GM12878 (cell line): ENCODE data around the gene EPHB1.

ENCODE experiments used
- CTCF ChIP-seq, 3 experiments: IDR thresholded peaks in 2 of 3; conservative IDR thresholded peaks in 1 of 3; 2 replicates each; pipeline ENCODE4 v1.5.1; 2011; ENCODE audit warnings: low read depth in 3 of 3, low read length in 3 of 3, mild to moderate bottlenecking in 3 of 3, control low read depth in 2 of 3, moderate library complexity in 2 of 3, inconsistent platforms in 1 of 3, mixed read lengths in 1 of 3; ENCODE audit not compliant: control insufficient read depth in 2 of 3, insufficient read depth in 1 of 3; ENCODE audit errors: extremely low read depth in 1 of 3
- NRF1 ChIP-seq: conservative IDR thresholded peaks from 2 replicates; pipeline ENCODE4 v1.6.1; 2011; ENCODE audit warnings: mild to moderate bottlenecking, low read depth, low read length, improper control_type of control experiment
- ZBED1 ChIP-seq: IDR thresholded peaks from 2 replicates; pipeline ENCODE4 v1.6.1; 2016; ENCODE audit warnings: borderline replicate concordance
- TF ChIP-seq, protein P1 (sequence below): IDR thresholded peaks from 2 replicates; pipeline ENCODE4 v1.6.1; 2012; ENCODE audit warnings: low read depth, low read length, improper control_type of control experiment

DNA sequence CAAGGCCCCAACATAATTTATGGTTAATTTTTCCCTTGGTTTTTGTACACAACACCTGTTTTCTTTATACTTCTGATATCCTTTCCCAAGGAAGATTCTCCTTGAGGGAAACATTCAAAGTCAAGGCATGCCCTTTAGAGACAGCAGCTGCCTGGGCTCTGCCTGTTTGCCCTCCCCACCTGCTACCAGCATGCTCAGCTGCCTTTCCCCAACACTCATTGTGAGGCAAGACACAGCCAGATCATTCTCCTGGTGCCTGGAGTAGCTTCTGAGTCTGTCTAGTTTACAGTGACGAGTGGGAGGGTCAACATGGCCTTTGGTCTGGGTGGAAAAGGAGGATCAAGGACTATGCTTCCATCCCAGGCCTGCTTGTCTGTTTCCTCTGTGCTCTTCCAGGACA lies 132.5 kb downstream of the EPHB1 start:
- TF ChIP-seq ZBED1 (no peak), CTCF (IDR thresholded peaks at IDR 0.05 in 2 of 3, conservative IDR thresholded peaks at IDR 0.05 in 1 of 3; ENCODE audit: control insufficient read depth in 2 of 3, extremely low read depth in 1 of 3, insufficient read depth in 1 of 3, low read depth in 3 of 3, low read length in 3 of 3) (no peak), NRF1 (no peak)
- TF ChIP-seq, protein P1, sequence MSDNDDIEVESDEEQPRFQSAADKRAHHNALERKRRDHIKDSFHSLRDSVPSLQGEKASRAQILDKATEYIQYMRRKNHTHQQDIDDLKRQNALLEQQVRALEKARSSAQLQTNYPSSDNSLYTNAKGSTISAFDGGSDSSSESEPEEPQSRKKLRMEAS, result no peak
